Measurements from ENCODE around the gene STMN1.
"Not testable (repeated sequence)": the region's sequence is repeated elsewhere in the genome, so short reads cannot be mapped to it uniquely, and the experiment has no call there.

STMN1 gene

DNA sequence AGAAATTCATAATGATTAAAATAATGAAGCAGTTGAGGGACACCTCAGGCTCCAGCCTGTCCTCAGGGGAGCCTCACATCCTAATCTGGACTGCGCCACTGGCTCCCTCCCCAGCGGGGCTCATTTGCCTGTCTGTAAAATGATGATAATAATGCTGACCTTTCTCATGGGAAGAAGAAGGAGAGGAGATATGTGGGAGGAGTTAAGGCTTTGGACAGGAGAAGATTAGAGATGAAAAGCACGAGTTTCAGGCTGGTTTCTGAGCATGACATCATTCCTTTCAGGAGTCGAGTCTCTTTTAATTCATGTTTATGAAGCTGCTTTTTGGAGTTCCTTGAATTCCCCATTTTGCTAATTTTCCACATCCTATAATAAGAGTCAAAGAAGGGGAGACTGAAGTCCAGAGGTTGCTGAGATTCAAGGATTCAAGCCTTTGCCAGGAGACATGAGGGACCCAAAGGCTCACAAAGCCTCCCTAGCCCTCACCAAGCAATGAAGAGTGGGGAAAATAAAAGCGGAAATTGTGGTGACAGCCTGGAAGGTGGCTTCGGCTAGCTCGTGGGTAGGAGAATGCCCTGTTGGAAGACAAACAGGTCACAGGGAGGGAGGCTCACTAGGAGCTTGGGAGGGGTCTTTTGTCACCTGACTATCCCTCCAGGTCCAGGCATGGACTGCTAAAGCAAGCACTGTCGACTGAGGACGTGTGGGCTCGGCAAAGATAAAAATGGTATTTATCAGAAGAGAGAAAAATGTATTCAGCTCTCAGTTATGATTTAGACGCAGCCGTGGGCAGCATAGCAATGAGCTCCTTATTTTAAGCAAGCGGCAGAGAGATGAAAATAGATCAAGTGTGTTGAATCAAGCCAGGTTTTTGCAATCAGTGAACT, 27.5 kb upstream of the STMN1 start:
- Histone ChIP-seq H3F3A (ENCODE audit: control insufficient read depth, insufficient read depth) (no peaks in the 10 kb centered on the region), H3K9me3 (ENCODE audit: control insufficient read depth, insufficient read depth, low read length) (no peaks in the 10 kb centered on the region), H3K9me2 (replicated peaks; ENCODE audit: control insufficient read depth, low read length) (no peaks in the 10 kb centered on the region), H3K4me1 (ENCODE audit: control insufficient read depth, low read length) (peaks cover 6% of the 10 kb centered on the region; the same call in 1 of the 2 replicates), H3K27me3 (ENCODE audit: control insufficient read depth, low read length) (peaks cover 12% of the 10 kb centered on the region), H4K20me1 (ENCODE audit: control insufficient read depth, insufficient read depth, low read depth, low read length) (no peaks in the 10 kb centered on the region), H3K27ac (ENCODE audit: low read depth, low read length) (no peak overlapping the region), H3K36me3 (ENCODE audit: control insufficient read depth, low read length) (no peaks in the 10 kb centered on the region), H3K4me2 (ENCODE audit: low read length) (no peak overlapping the region), H3K79me2 (ENCODE audit: control insufficient read depth, low read length) (no peaks in the 10 kb centered on the region), H3K4me3 (ENCODE audit: low read length) (no peak overlapping the region)
- no peak for TF ChIP-seq EZH2phosphoT487 (IDR thresholded peaks at IDR 0.05; ENCODE audit: borderline replicate concordance, low read length)

DNA sequence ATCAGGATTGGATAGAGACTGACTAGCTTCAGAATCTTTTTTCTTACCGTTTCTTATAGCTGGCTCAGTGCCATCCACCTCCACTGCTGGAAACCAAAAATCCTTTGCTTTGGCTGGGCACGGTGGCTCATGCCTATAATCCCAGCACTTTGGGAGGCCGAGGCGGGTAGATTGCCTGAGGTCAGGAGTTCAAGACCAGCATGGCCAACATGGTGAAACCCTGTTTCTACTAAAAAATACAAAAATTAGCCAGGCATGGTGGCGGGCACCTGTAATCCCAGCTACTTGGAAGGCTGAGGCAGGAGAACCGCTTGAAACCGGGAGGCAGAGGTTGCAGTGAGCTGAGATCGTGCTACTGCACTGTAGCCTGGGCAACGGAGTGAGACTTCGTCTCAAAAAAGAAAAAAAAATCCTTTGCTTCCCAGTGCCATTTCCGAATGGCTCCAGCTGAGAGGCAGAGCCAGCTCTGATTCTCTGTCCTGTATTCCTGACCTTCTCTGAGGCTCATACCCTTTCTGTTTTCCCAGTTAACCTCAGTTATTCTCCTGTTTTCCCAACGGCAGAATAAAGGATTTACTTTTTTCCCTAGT, 26.7 kb upstream of the STMN1 start:
- H3K36me3 ChIP-seq (ENCODE audit: control insufficient read depth, low read length); H3K4me2 ChIP-seq (ENCODE audit: low read length); H4K20me1 ChIP-seq (ENCODE audit: control insufficient read depth, insufficient read depth, low read depth, low read length); H3K9me3 ChIP-seq (ENCODE audit: control insufficient read depth, insufficient read depth, low read length); H3K9me2 ChIP-seq (replicated peaks; ENCODE audit: control insufficient read depth, low read length); H3F3A ChIP-seq (ENCODE audit: control insufficient read depth, insufficient read depth); H3K4me3 ChIP-seq (ENCODE audit: low read length); H3K79me2 ChIP-seq (ENCODE audit: control insufficient read depth, low read length); H3K4me1 ChIP-seq (ENCODE audit: control insufficient read depth, low read length); H3K27ac ChIP-seq (ENCODE audit: low read depth, low read length): not testable (repeated sequence)
- H3K27me3 ChIP-seq (ENCODE audit: control insufficient read depth, low read length) = peaks cover 12% of the 10 kb centered on the region

DNA sequence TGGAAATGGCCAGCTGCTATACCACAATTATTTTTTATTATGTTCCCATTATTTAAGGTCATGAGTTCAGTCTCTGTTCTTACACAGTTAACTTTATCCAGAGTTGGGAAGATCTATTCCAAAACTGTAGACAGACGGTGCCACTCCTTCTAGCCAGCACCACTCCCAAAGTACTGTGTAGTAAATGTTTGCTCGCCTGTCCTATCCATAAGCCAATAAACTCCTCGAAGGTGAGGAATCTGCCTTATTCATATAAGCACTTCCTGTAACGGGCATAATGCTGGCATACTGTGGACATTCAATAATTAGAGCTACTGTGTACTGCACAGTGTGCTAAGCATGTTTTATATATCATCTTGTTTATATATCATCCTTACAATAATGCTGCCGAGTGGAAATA, 26.1 kb upstream of the STMN1 start:
- Histone ChIP-seq H3K27me3 (ENCODE audit: control insufficient read depth, low read length) (peaks cover 12% of the 10 kb centered on the region), H3K36me3 (ENCODE audit: control insufficient read depth, low read length) (no peaks in the 10 kb centered on the region), H3K9me2 (replicated peaks; ENCODE audit: control insufficient read depth, low read length) (no peaks in the 10 kb centered on the region), H3K4me2 (ENCODE audit: low read length) (no peak overlapping the region), H4K20me1 (ENCODE audit: control insufficient read depth, insufficient read depth, low read depth, low read length) (no peaks in the 10 kb centered on the region), H3K79me2 (ENCODE audit: control insufficient read depth, low read length) (no peaks in the 10 kb centered on the region), H3K4me1 (ENCODE audit: control insufficient read depth, low read length) (peaks cover 6% of the 10 kb centered on the region; the same call in 1 of the 2 replicates), H3K9me3 (ENCODE audit: control insufficient read depth, insufficient read depth, low read length) (no peaks in the 10 kb centered on the region), H3F3A (ENCODE audit: control insufficient read depth, insufficient read depth) (no peaks in the 10 kb centered on the region), H3K4me3 (ENCODE audit: low read length) (no peak overlapping the region), H3K27ac (ENCODE audit: low read depth, low read length) (no peak overlapping the region)
- no peak for TF ChIP-seq EZH2phosphoT487 (IDR thresholded peaks at IDR 0.05; ENCODE audit: borderline replicate concordance, low read length)
- TF ChIP-seq, protein P1, sequence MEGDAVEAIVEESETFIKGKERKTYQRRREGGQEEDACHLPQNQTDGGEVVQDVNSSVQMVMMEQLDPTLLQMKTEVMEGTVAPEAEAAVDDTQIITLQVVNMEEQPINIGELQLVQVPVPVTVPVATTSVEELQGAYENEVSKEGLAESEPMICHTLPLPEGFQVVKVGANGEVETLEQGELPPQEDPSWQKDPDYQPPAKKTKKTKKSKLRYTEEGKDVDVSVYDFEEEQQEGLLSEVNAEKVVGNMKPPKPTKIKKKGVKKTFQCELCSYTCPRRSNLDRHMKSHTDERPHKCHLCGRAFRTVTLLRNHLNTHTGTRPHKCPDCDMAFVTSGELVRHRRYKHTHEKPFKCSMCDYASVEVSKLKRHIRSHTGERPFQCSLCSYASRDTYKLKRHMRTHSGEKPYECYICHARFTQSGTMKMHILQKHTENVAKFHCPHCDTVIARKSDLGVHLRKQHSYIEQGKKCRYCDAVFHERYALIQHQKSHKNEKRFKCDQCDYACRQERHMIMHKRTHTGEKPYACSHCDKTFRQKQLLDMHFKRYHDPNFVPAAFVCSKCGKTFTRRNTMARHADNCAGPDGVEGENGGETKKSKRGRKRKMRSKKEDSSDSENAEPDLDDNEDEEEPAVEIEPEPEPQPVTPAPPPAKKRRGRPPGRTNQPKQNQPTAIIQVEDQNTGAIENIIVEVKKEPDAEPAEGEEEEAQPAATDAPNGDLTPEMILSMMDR (IDR thresholded peaks at IDR 0.05; ENCODE audit: low read depth, low read length, poor library complexity, severe bottlenecking) = no peak

DNA sequence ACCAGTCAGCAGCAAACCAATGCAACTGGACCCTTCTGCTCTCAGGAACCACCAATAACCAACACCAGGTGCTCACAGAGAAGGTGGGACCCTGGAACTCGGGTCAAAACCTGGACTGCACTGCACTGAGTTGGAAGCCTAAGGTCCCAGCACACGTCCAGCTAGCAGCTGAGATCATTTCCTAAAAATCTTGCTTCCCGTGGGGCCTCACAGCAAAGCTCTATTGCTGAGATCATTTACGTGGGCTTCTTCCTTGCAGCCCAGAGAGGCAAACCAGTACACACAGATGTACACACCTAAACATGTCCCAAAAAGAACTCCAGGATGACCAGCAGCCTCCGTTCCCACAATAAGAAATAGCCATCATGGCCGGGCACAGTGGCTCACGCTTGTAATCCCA, 22.8 kb upstream of the STMN1 start:
- Histone ChIP-seq H3K27ac (ENCODE audit: low read depth, low read length) (no peak overlapping the region), H3K9me2 (replicated peaks; ENCODE audit: control insufficient read depth, low read length) (no peaks in the 10 kb centered on the region), H4K20me1 (ENCODE audit: control insufficient read depth, insufficient read depth, low read depth, low read length) (no peaks in the 10 kb centered on the region), H3K4me1 (ENCODE audit: control insufficient read depth, low read length) (peaks cover 6% of the 10 kb centered on the region; the same call in 1 of the 2 replicates), H3K4me2 (ENCODE audit: low read length) (no peak overlapping the region), H3K79me2 (ENCODE audit: control insufficient read depth, low read length) (no peaks in the 10 kb centered on the region), H3K4me3 (ENCODE audit: low read length) (no peak overlapping the region), H3F3A (ENCODE audit: control insufficient read depth, insufficient read depth) (no peaks in the 10 kb centered on the region), H3K9me3 (ENCODE audit: control insufficient read depth, insufficient read depth, low read length) (no peaks in the 10 kb centered on the region), H3K27me3 (ENCODE audit: control insufficient read depth, low read length) (peaks cover 23% of the 10 kb centered on the region), H3K36me3 (ENCODE audit: control insufficient read depth, low read length) (no peaks in the 10 kb centered on the region)
- TF ChIP-seq, protein P1 (IDR thresholded peaks at IDR 0.05; ENCODE audit: low read depth, low read length, poor library complexity, severe bottlenecking) = no peak
- no peak for TF ChIP-seq EZH2phosphoT487 (IDR thresholded peaks at IDR 0.05; ENCODE audit: borderline replicate concordance, low read length)
